Activated naive CD4-positive, alpha-beta T cell treated with anti-CD3 and anti-CD28 coated beads, Interleukin-2, amount 10 ng/mL, durations not matched to agents 5 hours and 36 hours (primary cell): ENCODE data around the gene EDN3. TPM values are rescaled to one million over a fixed set of nuclear protein-coding genes. Genes with fewer than 3 reads are reported as not detected.

Experiments
- total RNA-seq, 2 experiments: library from RNA; stranded (reverse); gene quantifications; one replicate each; pipeline ENCODE4 v1.2.3, GENCODE V29; 2021

EDN3 gene
- not detected for total RNA-seq

GRCh38 chr20:59300333-59301081, at the start of gene EDN3:
TSS of gene EDN3 (plus strand) at chr20:59300611. CDS start at chr20:59300813, 202 bp downstream.

Other genes starting within 250 kb of the EDN3 start
- gene ZNF831, start 136.8 kb upstream of the EDN3 start, total RNA-seq: 10 to 100 TPM in 1 of 2 experiments, 1 to 10 TPM in 1; 9.7 to 10.8 TPM